IMR-90 (cell line): ENCODE measurements around the gene LMNTD2. TPM values are rescaled to one million over a fixed set of nuclear protein-coding genes. Genes with fewer than 3 reads are reported as not detected.

Experiments
- ATAC-seq: fragments of 200-7000 bp; cut with Tn5 transposase; 2 replicates; pipeline ENCODE4 v1.9.1; 2020; ENCODE audit warnings: low read depth, mild to moderate bottlenecking, moderate library complexity
- BruUV-seq: library from RNA; stranded (reverse); fragments of 400-500 nt; replicated peaks from 2 replicates; lab custom pipeline; 2021; lab: Mats Ljungman, UMichigan
- CTCF ChIA-PET: fragments of 300-600 bp; formaldehyde crosslinking; extraction: SDS; loops from one replicate; lab custom pipeline; 2021; ENCODE audit warnings: antibody characterized with exemption; lab: Yijun Ruan, JAX
- POLR2A ChIA-PET: fragments of 300-600 bp; sonication (Branson Sonifier 250); formaldehyde crosslinking; loops from one replicate; lab custom pipeline; 2022; ENCODE audit warnings: antibody characterized with exemption; ENCODE audit not compliant: unreplicated experiment; lab: Charles Lee
- DNase-seq: peaks from one replicate; pipeline ENCODE4 v3.0.0; 2013
- H2AFZ ChIP-seq: replicated peaks from 2 replicates; pipeline ENCODE3; 2013; ENCODE audit warnings: low read length, mild to moderate bottlenecking; ENCODE audit not compliant: poor library complexity
- H2AK5ac ChIP-seq: 2 replicates; pipeline ENCODE4 v1.6.1; 2013; ENCODE audit warnings: low read depth, low read length, inconsistent platforms
- H2AK9ac ChIP-seq: replicated peaks from 2 replicates; pipeline ENCODE3; 2013; ENCODE audit warnings: mild to moderate bottlenecking, low read depth, low read length, moderate library complexity; ENCODE audit not compliant: poor library complexity
- H2BK120ac ChIP-seq: 2 replicates; pipeline ENCODE4 v1.6.1; 2013; ENCODE audit warnings: low read depth, low read length, inconsistent platforms
- H2BK15ac ChIP-seq: 3 replicates; pipeline ENCODE4 v1.6.1; 2013; ENCODE audit warnings: low read depth, low read length, inconsistent platforms
- H2BK20ac ChIP-seq: 2 replicates; pipeline ENCODE4 v1.6.1; 2013; ENCODE audit warnings: low read depth, mild to moderate bottlenecking, inconsistent platforms, low read length, moderate library complexity
- H2BK5ac ChIP-seq: 2 replicates; pipeline ENCODE4 v1.6.1; 2013; ENCODE audit warnings: mild to moderate bottlenecking, low read depth, low read length, inconsistent platforms; ENCODE audit not compliant: poor library complexity, severe bottlenecking
- H3K14ac ChIP-seq: replicated peaks from 2 replicates; pipeline ENCODE4 v1.6.1; 2013; ENCODE audit warnings: low read depth, low read length, inconsistent platforms
- H3K18ac ChIP-seq: 2 replicates; pipeline ENCODE4 v1.6.1; 2013; ENCODE audit warnings: low read depth, low read length, control low read depth
- H3K23ac ChIP-seq: 2 replicates; pipeline ENCODE4 v1.6.1; 2013; ENCODE audit warnings: low read depth, low read length, inconsistent platforms
- H3K27ac ChIP-seq: 2 replicates; pipeline ENCODE4 v1.5.1; 2013; ENCODE audit warnings: mild to moderate bottlenecking, control low read depth, low read length; ENCODE audit not compliant: insufficient read depth
- H3K27me3 ChIP-seq: 2 replicates; pipeline ENCODE4 v1.6.1; 2013; ENCODE audit warnings: low read length; ENCODE audit not compliant: control insufficient read depth, insufficient read depth
- H3K36me3 ChIP-seq: 2 replicates; pipeline ENCODE4 v1.6.1; 2013; ENCODE audit warnings: low read length, mixed read lengths; ENCODE audit not compliant: control insufficient read depth, insufficient read depth
- H3K4ac ChIP-seq: 2 replicates; pipeline ENCODE4 v1.6.1; 2013; ENCODE audit warnings: low read depth, low read length, inconsistent platforms
- H3K4me1 ChIP-seq: 2 replicates; pipeline ENCODE4 v1.6.1; 2013; ENCODE audit warnings: low read length, mixed read lengths; ENCODE audit not compliant: control insufficient read depth, insufficient read depth
- H3K4me2 ChIP-seq: 2 replicates; pipeline ENCODE4 v1.6.1; 2013; ENCODE audit warnings: low read depth, mild to moderate bottlenecking, control low read depth, low read length, moderate library complexity
- H3K4me3 ChIP-seq: 2 replicates; pipeline ENCODE4 v1.5.1; 2013; ENCODE audit warnings: low read depth, mild to moderate bottlenecking, control low read depth, low read length, moderate library complexity; ENCODE audit not compliant: insufficient read depth
- H3K56ac ChIP-seq: 2 replicates; pipeline ENCODE4 v1.6.1; 2013; ENCODE audit warnings: low read length, inconsistent platforms; ENCODE audit not compliant: insufficient read depth; ENCODE audit errors: extremely low read depth
- H3K79me1 ChIP-seq, 2 experiments: 2 replicates each; pipeline ENCODE4 v1.6.1; 2013; ENCODE audit warnings: low read length in 2 of 2, inconsistent platforms in 1 of 2, low read depth in 1 of 2
- H3K9ac ChIP-seq: 2 replicates; pipeline ENCODE4 v1.6.1; 2013; ENCODE audit warnings: low read depth, low read length, control low read depth
- H3K9me1 ChIP-seq: 2 replicates; pipeline ENCODE4 v1.6.1; 2013; ENCODE audit warnings: low read length, inconsistent platforms; ENCODE audit not compliant: insufficient read depth
- H3K9me3 ChIP-seq: 2 replicates; pipeline ENCODE4 v1.6.1; 2013; ENCODE audit warnings: low read length; ENCODE audit not compliant: control insufficient read depth, insufficient read depth
- H4K20me1 ChIP-seq: 2 replicates; pipeline ENCODE4 v1.6.1; 2013; ENCODE audit warnings: low read length, inconsistent platforms; ENCODE audit not compliant: insufficient read depth
- H4K5ac ChIP-seq: 2 replicates; pipeline ENCODE4 v1.6.1; 2013; ENCODE audit warnings: mild to moderate bottlenecking, low read depth, low read length, control low read depth
- H4K8ac ChIP-seq, 2 experiments: 2 replicates each; pipeline ENCODE4 v1.6.1; 2013; ENCODE audit warnings: low read depth in 2 of 2, low read length in 2 of 2, control low read depth in 1 of 2, inconsistent platforms in 1 of 2
- H4K91ac ChIP-seq: 2 replicates; pipeline ENCODE4 v1.6.1; 2013; ENCODE audit warnings: low read depth, low read length, inconsistent platforms; ENCODE audit not compliant: insufficient read depth
- CEBPB ChIP-seq: IDR thresholded peaks from 2 replicates; pipeline ENCODE4 v1.6.1; 2012; ENCODE audit warnings: low read depth, low read length, improper control_type of control experiment
- CHD1 ChIP-seq: IDR thresholded peaks from 2 replicates; pipeline ENCODE4 v1.6.1; 2012; ENCODE audit warnings: low read depth, low read length, improper control_type of control experiment
- MXI1 ChIP-seq: IDR thresholded peaks from 2 replicates; pipeline ENCODE4 v1.6.1; 2012; ENCODE audit warnings: low read depth, mild to moderate bottlenecking, low read length, moderate library complexity, borderline replicate concordance
- RAD21 ChIP-seq: IDR thresholded peaks from 2 replicates; pipeline ENCODE4 v1.6.1; 2012; ENCODE audit warnings: low read length, improper control_type of control experiment
- WGBS, 2 experiments: methylation state at CpG; one replicate each; pipeline versions ENCODE4 v1.1.5 to v1.1.7; 2013; ENCODE audit warnings: missing lambda C conversion rate in 2 of 2; ENCODE audit not compliant: insufficient read length in 1 of 2; ENCODE audit errors: extremely low coverage in 2 of 2; 5-methylcytosine and 5-hydroxymethylcytosine counted together
- dilution Hi-C: fragments of 300-500 bp; cut with HindIII; formaldehyde crosslinking; loops from one replicate; pipeline ENCODE4 v1.14.3; 2018; ENCODE audit warnings: low sequenced_read_pairs; ENCODE audit not compliant: unreplicated experiment
- in situ Hi-C: fragments of 300-500 bp; cut with MboI; formaldehyde crosslinking; loops from 3 replicates; pipeline ENCODE4 v1.14.3; 2019; ENCODE audit warnings: low sequenced_read_pairs, inconsistent platforms, mixed read lengths
- intact Hi-C: fragments of 100-400 bp; cut with micrococcal nuclease; formaldehyde crosslinking; loops from 2 replicates; pipeline ENCODE4 v1.10.0; 2022
- polyA plus RNA-seq, 3 experiments: library from polyadenylated mRNA; depleted of rRNA; stranded (reverse); fragments of >200 nt; gene quantifications; 2 replicates each; pipeline ENCODE4 v1.2.3, GENCODE V29; 2012; ENCODE audit warnings: low replicate concordance in 1 of 3
- total RNA-seq: library from RNA; depleted of rRNA; stranded (reverse); fragments of >200 nt; gene quantifications from 2 replicates; pipeline ENCODE4 v1.2.3, GENCODE V29; 2012
- TF ChIP-seq, protein P1 (sequence below): fragments of 150-350 bp; IDR thresholded peaks from 2 replicates; pipeline ENCODE4 v1.6.1; 2016; ENCODE audit warnings: low read depth, mild to moderate bottlenecking, low read length, moderate library complexity, borderline replicate concordance

The LMNTD2 gene
- total and polyA plus RNA-seq, 2 of the 4 experiments (the other 2 are of a cell fraction), result 0.18 to 1.3 TPM

DNA sequence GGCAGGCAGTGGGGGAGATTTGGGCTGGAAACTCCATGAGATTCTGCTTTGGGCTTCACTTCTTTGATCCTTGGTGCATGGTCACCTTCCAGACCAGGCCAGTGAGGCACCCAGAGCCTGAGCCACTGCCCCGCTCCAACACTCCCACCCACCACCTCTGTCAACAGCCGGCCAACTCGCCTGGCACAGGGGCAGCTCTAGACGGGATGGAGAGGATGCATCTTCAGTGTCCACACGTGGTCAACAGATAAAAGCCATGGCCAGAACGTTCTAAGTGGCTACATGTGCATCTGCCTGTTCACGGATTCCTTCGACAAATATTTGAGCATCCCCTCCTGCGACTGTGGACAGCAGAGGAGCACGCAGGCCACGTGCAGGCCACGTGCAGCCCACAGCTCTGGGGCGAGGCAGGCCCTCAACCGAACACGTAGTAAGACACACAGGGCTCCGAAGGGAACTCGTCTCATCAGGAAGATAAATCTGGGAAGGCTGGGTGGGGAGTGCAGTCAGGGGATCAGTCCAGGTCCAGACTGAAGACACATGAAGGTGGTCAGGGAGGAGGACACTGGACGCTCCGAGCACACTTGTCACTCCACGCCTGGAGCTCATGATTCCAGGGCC lies 22.0 kb downstream of the LMNTD2 start:
- Histone ChIP-seq H3K36me3 (peaks cover 3% of the 10 kb centered on the region; the same call in 1 of the 2 replicates), H3K56ac (no peak overlapping the region), H2BK15ac (no peak overlapping the region), H3K79me1 (peaks cover 3 to 16% of the 10 kb centered on the region in 2 experiments; a peak in 2 of 4 replicates), H3K27me3 (no peaks in the 10 kb centered on the region), H3K9ac (no peak overlapping the region), H2BK120ac (no peak overlapping the region), H2AFZ (no peak overlapping the region), H4K5ac (no peak overlapping the region), H3K14ac (no peak overlapping the region), H3K18ac (no peak overlapping the region), H4K91ac (no peak overlapping the region), H2BK5ac (no peak overlapping the region), H2BK20ac (no peak overlapping the region), H3K9me3 (no peaks in the 10 kb centered on the region), H3K23ac (no peak overlapping the region), H4K8ac (no peak overlapping the region), H3K4ac (no peak overlapping the region), H2AK9ac (peak overlapping the region; percentile 61), H3K9me1 (peaks cover 3% of the 10 kb centered on the region; the same call in 1 of the 2 replicates), H3K4me1 (peaks cover 16% of the 10 kb centered on the region), H4K20me1 (peaks cover 13% of the 10 kb centered on the region), H3K4me3 (no peak overlapping the region), H3K4me2 (no peak overlapping the region), H2AK5ac (no peak overlapping the region), H3K27ac (no peak overlapping the region)
- DNase-seq (no peak), ATAC-seq (no peak)
- POLR2A ChIA-PET, result no interaction called here
- WGBS, 2 experiments, result 88% methylated on average over 15 of the region's 20 CpGs; no CpG with 5 or more reads in 1 of the 2 experiments
- in situ Hi-C loops (no loop called here), dilution Hi-C loops (no loop called here), intact Hi-C loops (no loop called here)
- TF ChIP-seq MXI1, result no peak
- no peak for TF ChIP-seq RAD21
- TF ChIP-seq, protein P1, sequence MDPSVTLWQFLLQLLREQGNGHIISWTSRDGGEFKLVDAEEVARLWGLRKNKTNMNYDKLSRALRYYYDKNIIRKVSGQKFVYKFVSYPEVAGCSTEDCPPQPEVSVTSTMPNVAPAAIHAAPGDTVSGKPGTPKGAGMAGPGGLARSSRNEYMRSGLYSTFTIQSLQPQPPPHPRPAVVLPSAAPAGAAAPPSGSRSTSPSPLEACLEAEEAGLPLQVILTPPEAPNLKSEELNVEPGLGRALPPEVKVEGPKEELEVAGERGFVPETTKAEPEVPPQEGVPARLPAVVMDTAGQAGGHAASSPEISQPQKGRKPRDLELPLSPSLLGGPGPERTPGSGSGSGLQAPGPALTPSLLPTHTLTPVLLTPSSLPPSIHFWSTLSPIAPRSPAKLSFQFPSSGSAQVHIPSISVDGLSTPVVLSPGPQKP, result no peak
- no peak for TF ChIP-seq CEBPB
- no peak for TF ChIP-seq CHD1
- no TSS peak for BruUV-seq
- CTCF ChIA-PET, result no interaction called here
